Stomach (tissue), 4 donors: ENCODE results near the gene RNF7.

ENCODE experiments used
- EP300 ChIP-seq: sonication (generic); formaldehyde crosslinking; IDR thresholded peaks from one replicate; pipeline ENCODE4 v1.6.1; 2017; ENCODE audit warnings: antibody characterized with exemption
- POLR2AphosphoS5 ChIP-seq, 3 donors: sonication (generic); formaldehyde crosslinking; IDR thresholded peaks; one replicate each; pipeline ENCODE4 v1.6.1; 2016; ENCODE audit warnings: antibody characterized with exemption in 3 of 3
- TF ChIP-seq, protein P1 (sequence below), 7 experiments: fragments of 450-650 bp in 4 of 7; fragments of 200-600 bp in 3 of 7; sonication (generic) in 3 of 7; IDR thresholded peaks; one replicate each; pipeline ENCODE4 v1.5.1; 2016 to 2019; ENCODE audit warnings: antibody characterized with exemption in 7 of 7, control low read depth in 2 of 7, mild to moderate bottlenecking in 1 of 7

DNA sequence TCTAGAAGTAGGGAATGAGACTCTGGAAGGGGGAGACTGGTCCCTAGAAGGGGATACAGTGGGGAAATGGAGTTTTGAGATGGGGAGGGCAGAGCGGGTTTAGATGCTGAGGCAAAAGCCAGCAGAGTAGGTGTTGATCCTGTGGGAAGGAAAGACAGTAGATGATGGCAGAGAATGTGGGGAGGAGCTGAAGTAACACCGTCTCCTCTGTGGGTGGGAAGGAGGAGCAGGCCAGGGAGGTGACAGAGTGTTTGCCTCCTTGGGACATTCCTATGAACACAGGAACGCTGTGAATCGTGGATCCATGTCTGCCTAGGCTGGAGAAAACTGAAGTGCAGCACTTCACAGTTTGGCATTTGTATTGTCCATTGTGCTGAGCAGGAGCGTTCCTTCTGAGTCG is 45.5 kb downstream of the RNF7 start:
- TF ChIP-seq, protein P1, sequence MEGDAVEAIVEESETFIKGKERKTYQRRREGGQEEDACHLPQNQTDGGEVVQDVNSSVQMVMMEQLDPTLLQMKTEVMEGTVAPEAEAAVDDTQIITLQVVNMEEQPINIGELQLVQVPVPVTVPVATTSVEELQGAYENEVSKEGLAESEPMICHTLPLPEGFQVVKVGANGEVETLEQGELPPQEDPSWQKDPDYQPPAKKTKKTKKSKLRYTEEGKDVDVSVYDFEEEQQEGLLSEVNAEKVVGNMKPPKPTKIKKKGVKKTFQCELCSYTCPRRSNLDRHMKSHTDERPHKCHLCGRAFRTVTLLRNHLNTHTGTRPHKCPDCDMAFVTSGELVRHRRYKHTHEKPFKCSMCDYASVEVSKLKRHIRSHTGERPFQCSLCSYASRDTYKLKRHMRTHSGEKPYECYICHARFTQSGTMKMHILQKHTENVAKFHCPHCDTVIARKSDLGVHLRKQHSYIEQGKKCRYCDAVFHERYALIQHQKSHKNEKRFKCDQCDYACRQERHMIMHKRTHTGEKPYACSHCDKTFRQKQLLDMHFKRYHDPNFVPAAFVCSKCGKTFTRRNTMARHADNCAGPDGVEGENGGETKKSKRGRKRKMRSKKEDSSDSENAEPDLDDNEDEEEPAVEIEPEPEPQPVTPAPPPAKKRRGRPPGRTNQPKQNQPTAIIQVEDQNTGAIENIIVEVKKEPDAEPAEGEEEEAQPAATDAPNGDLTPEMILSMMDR (IDR thresholded peaks at IDR 0.05) = no peak
- no peak for TF ChIP-seq EP300
- TF ChIP-seq POLR2AphosphoS5 (IDR thresholded peaks at IDR 0.05) = no peak
